ENCODE data around the gene TPK1.

The TPK1 gene

GRCh38 chr7:144672869-144673268, 163.0 kb downstream of the TPK1 start:
- DNase-seq (ENCODE audit: low read depth): no peak

GRCh38 chr7:144671429-144671828, 164.4 kb downstream of the TPK1 start:
- no peak for DNase-seq (ENCODE audit: low read depth)
- TF ChIP-seq, protein P1, sequence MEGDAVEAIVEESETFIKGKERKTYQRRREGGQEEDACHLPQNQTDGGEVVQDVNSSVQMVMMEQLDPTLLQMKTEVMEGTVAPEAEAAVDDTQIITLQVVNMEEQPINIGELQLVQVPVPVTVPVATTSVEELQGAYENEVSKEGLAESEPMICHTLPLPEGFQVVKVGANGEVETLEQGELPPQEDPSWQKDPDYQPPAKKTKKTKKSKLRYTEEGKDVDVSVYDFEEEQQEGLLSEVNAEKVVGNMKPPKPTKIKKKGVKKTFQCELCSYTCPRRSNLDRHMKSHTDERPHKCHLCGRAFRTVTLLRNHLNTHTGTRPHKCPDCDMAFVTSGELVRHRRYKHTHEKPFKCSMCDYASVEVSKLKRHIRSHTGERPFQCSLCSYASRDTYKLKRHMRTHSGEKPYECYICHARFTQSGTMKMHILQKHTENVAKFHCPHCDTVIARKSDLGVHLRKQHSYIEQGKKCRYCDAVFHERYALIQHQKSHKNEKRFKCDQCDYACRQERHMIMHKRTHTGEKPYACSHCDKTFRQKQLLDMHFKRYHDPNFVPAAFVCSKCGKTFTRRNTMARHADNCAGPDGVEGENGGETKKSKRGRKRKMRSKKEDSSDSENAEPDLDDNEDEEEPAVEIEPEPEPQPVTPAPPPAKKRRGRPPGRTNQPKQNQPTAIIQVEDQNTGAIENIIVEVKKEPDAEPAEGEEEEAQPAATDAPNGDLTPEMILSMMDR (conservative IDR thresholded peaks at IDR 0.05; ENCODE audit: low read depth, low read length): no peak
- H3K4me3 ChIP-seq (ENCODE audit: low read length): no peak overlapping the region

More at GRCh38 chr7:144672869-144673268, 163.0 kb downstream of the TPK1 start:
- TF ChIP-seq, protein P1 (conservative IDR thresholded peaks at IDR 0.05; ENCODE audit: low read depth, low read length): no peak
- H3K4me3 ChIP-seq (ENCODE audit: low read length): no peak overlapping the region

- no peak overlapping the region for H3K4me3 ChIP-seq (ENCODE audit: low read length)
- TF ChIP-seq, protein P1 (conservative IDR thresholded peaks at IDR 0.05; ENCODE audit: low read depth, low read length): peak; percentile 40
- DNase-seq (ENCODE audit: low read depth): peak; percentile 94
These were observed 165.6 kb downstream of the TPK1 start for GRCh38 chr7:144670218-144670617.

DNA sequence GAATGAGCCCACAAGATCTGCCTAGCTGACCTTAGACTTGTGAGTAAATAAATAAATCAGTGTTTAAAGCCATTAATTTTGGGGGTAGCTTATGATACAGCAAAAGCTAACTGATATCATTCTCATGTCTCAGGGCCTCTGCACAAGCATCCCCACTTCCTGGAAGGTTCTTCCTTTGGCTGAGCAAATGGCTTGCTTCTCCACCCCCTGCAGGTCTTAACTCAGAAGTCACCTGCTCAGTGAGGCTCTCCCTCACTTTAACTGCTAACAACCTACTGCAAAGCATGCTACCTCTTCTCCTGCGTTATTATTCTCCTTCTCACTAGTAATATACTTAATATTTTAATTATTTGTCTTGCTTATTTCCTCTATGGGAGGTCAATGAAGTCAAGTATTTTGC, 167.3 kb downstream of the TPK1 start:
- H3K4me3 ChIP-seq (ENCODE audit: low read length): no peak overlapping the region
- DNase-seq (ENCODE audit: low read depth): no peak
- TF ChIP-seq, protein P1 (conservative IDR thresholded peaks at IDR 0.05; ENCODE audit: low read depth, low read length): no peak

- no peak overlapping the region for H3K4me3 ChIP-seq (ENCODE audit: low read length)
- no peak for DNase-seq (ENCODE audit: low read depth)
- TF ChIP-seq, protein P1 (conservative IDR thresholded peaks at IDR 0.05; ENCODE audit: low read depth, low read length): no peak
These were observed 170.0 kb downstream of the TPK1 start for GRCh38 chr7:144665689-144666381.

DNA sequence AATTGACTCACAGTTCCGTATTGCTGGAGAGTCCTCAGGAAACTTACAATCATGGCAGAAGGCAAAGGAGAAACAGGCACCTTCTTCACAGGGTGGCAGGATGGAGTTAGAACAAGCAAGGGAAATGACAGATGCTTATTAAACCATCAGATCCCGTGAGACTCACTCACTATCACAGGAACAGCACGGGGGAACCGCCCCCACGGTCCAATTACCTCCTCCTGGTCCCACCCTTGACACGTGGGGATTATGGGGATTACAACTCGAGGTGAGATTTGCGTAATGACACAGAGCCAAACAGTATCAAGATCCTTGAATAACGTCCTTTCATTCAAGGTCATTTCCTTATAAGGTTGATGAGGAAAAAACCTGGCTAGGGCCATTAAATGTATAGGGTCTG, 176.6 kb downstream of the TPK1 start:
- no peak overlapping the region for H3K4me3 ChIP-seq (ENCODE audit: low read length)
- TF ChIP-seq, protein P1 (conservative IDR thresholded peaks at IDR 0.05; ENCODE audit: low read depth, low read length): no peak
- DNase-seq (ENCODE audit: low read depth): no peak

DNA sequence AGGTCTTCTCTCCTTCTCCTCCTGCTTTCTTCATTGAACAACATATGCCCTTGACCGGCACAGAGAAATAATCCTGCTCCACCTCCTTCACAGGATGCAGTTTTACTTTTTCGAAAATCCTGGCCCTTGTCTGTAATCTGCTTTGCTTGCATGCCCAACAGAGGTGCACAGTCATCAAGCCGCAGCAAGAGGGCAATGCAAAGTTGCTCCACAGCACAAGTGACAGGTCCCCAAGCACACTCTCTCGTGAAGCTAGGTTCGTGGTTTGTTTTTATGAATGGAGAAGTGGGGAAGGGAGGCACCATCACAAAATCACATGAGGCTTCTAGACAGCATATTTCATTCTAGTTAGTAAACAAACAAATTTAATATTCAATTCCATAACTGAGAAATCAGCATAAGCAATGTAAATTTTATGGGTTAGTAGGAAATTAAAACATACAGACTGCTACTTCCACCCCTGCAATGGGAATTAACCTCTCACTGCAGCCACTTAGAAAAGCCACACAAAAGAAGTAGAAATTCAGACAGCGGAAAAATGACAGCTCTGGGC, 178.8 kb downstream of the TPK1 start:
- TF ChIP-seq, protein P1 (conservative IDR thresholded peaks at IDR 0.05; ENCODE audit: low read depth, low read length): peak; percentile 55
- no peak overlapping the region for H3K4me3 ChIP-seq (ENCODE audit: low read length)
- peak; percentile 12 for DNase-seq (ENCODE audit: low read depth)

Data from retinal pigment epithelial cell (primary cell).